Left ventricle myocardium inferior (tissue), 1 donor: ENCODE results near the gene RACGAP1. TPM values are rescaled to one million over a fixed set of nuclear protein-coding genes. Genes with fewer than 3 reads are reported as not detected.

ENCODE experiments used
- DNase-seq: peaks from one replicate; pipeline ENCODE4 v3.0.0-alpha.2; 2020
- H3K27ac ChIP-seq: fragments of 200-600 bp; replicated peaks from 2 replicates; pipeline ENCODE4 v1.8.0; 2021
- H3K27me3 ChIP-seq: fragments of 200-600 bp; 2 replicates; pipeline ENCODE4 v1.8.0; 2021; ENCODE audit warnings: low read depth
- H3K36me3 ChIP-seq: fragments of 200-600 bp; 2 replicates; pipeline ENCODE4 v1.8.0; 2021
- H3K4me1 ChIP-seq: fragments of 200-600 bp; 2 replicates; pipeline ENCODE4 v1.8.0; 2021
- H3K4me3 ChIP-seq: fragments of 200-600 bp; 2 replicates; pipeline ENCODE4 v1.8.0; 2021; ENCODE audit warnings: mild to moderate bottlenecking, moderate library complexity
- H3K9me3 ChIP-seq: fragments of 200-600 bp; replicated peaks from 2 replicates; pipeline ENCODE4 v1.8.0; 2021
- CTCF ChIP-seq: fragments of 200-600 bp; IDR thresholded peaks from 2 replicates; pipeline ENCODE4 v1.8.0; 2021; ENCODE audit warnings: antibody characterized with exemption, mild to moderate bottlenecking, borderline replicate concordance
- intact Hi-C: fragments of 100-400 bp; cut with micrococcal nuclease; formaldehyde crosslinking; loops from one replicate; pipeline ENCODE4 v1.11.0; 2022
- total RNA-seq: library from RNA; stranded (reverse); fragmentation: NEBNext Ultra II Directional; extraction: Animal tissue kit (Norgen Biotek cat#: 25700); gene quantifications from one replicate; pipeline ENCODE4 v1.2.1, GENCODE V29; 2021
- donor health status: DM: no; HTN: yes; CAD: no; lungs with severe emphysema.

The RACGAP1 gene
- total RNA-seq, 1 donor from 2014 or later = 5.4 TPM

GRCh38 chr12:50043308-50043707 lies 18.0 kb upstream of the RACGAP1 start:
- H3K27ac ChIP-seq = no peak overlapping the region
- no peaks in the 10 kb centered on the region for H3K9me3 ChIP-seq
- no peak overlapping the region for H3K4me3 ChIP-seq
- peaks cover 10% of the 10 kb centered on the region for H3K27me3 ChIP-seq
- no peaks in the 10 kb centered on the region for H3K36me3 ChIP-seq
- no peak for TF ChIP-seq CTCF
- DNase-seq = no peak
- intact Hi-C loops = no loop called here
- H3K4me1 ChIP-seq = no peaks in the 10 kb centered on the region

- H3K4me1 ChIP-seq = no peaks in the 10 kb centered on the region
- no peaks in the 10 kb centered on the region for H3K9me3 ChIP-seq
- no peaks in the 10 kb centered on the region for H3K36me3 ChIP-seq
- intact Hi-C loops = no loop called here
- peaks cover 4% of the 10 kb centered on the region for H3K27me3 ChIP-seq
- H3K4me3 ChIP-seq = no peak overlapping the region
- no peak for TF ChIP-seq CTCF
- DNase-seq = no peak
- no peak overlapping the region for H3K27ac ChIP-seq
Observed at GRCh38 chr12:50042693-50043092, 17.4 kb upstream of the RACGAP1 start.

- Histone ChIP-seq H3K27me3 (peaks cover 5% of the 10 kb centered on the region), H3K4me1 (no peaks in the 10 kb centered on the region), H3K36me3 (no peaks in the 10 kb centered on the region), H3K4me3 (no peak overlapping the region), H3K27ac (no peak overlapping the region), H3K9me3 (no peaks in the 10 kb centered on the region)
- no peak for TF ChIP-seq CTCF
- intact Hi-C loops = no loop called here
- no peak for DNase-seq
Observed at GRCh38 chr12:50041962-50042361, 16.7 kb upstream of the RACGAP1 start.

- no peak for DNase-seq
- no peak for TF ChIP-seq CTCF
- Histone ChIP-seq H3K27me3 (peaks cover 12% of the 10 kb centered on the region), H3K36me3 (no peaks in the 10 kb centered on the region), H3K4me3 (no peak overlapping the region), H3K9me3 (no peaks in the 10 kb centered on the region), H3K27ac (no peak overlapping the region), H3K4me1 (no peaks in the 10 kb centered on the region)
- intact Hi-C loops = no loop called here
Observed at GRCh38 chr12:50041062-50041860, 16.0 kb upstream of the RACGAP1 start.

- intact Hi-C loops = no loop called here
- H3K4me1 ChIP-seq = no peaks in the 10 kb centered on the region
- peaks cover 17% of the 10 kb centered on the region for H3K27me3 ChIP-seq
- no peak for TF ChIP-seq CTCF
- no peak overlapping the region for H3K4me3 ChIP-seq
- H3K27ac ChIP-seq = no peak overlapping the region
- H3K36me3 ChIP-seq = no peaks in the 10 kb centered on the region
- no peak for DNase-seq
- no peaks in the 10 kb centered on the region for H3K9me3 ChIP-seq
Observed at GRCh38 chr12:50040657-50041056, 15.4 kb upstream of the RACGAP1 start.
